PC-3 (cell line): ENCODE data around the gene AGAP9. TPM values are rescaled to one million over a fixed set of nuclear protein-coding genes. Genes with fewer than 3 reads are reported as not detected.
"Not testable (repeated sequence)": the region's sequence is repeated elsewhere in the genome, so short reads cannot be mapped to it uniquely, and the experiment has no call there.

Experiments
- ATAC-seq: fragments of 200-7000 bp; cut with Tn5 transposase; 2 replicates; pipeline ENCODE4 v1.9.1; 2020; ENCODE audit warnings: mild to moderate bottlenecking, moderate library complexity
- BruUV-seq: library from RNA; stranded (reverse); fragments of 400-500 nt; replicated peaks from 2 replicates; lab custom pipeline; 2021; lab: Mats Ljungman, UMichigan
- CTCF ChIA-PET: fragments of 300-600 bp; sonication (Branson Sonifier 250); formaldehyde crosslinking; loops from one replicate; lab custom pipeline; 2022; ENCODE audit warnings: antibody characterized with exemption; lab: Charles Lee
- POLR2A ChIA-PET: fragments of 300-600 bp; sonication (Branson Sonifier 250); formaldehyde crosslinking; loops from one replicate; lab custom pipeline; 2022; ENCODE audit warnings: antibody characterized with exemption; ENCODE audit not compliant: unreplicated experiment; lab: Charles Lee
- DNase-seq: peaks from one replicate; pipeline ENCODE4 v3.0.0-alpha.2; 2015
- H2AFZ ChIP-seq: fragments of 300-600 bp; sonication (generic); 2 replicates; pipeline ENCODE4 v1.6.0; 2016; ENCODE audit warnings: antibody characterized with exemption, low read length
- H3F3A ChIP-seq: fragments of 300-600 bp; sonication (generic); one replicate; pipeline ENCODE4 v1.6.0; 2017; ENCODE audit warnings: antibody characterized with exemption, low read length, control low read depth, mild to moderate bottlenecking; ENCODE audit not compliant: unreplicated experiment
- H3K27ac ChIP-seq: fragments of 300-600 bp; sonication (generic); 2 replicates; pipeline ENCODE4 v1.5.1; 2016; ENCODE audit warnings: mild to moderate bottlenecking, low read length
- H3K27me3 ChIP-seq: fragments of 300-600 bp; sonication (generic); 2 replicates; pipeline ENCODE4 v1.6.1; 2016; ENCODE audit warnings: low read length, mixed read lengths
- H3K36me3 ChIP-seq: fragments of 300-600 bp; sonication (generic); 2 replicates; pipeline ENCODE4 v1.6.1; 2016; ENCODE audit warnings: low read depth, mixed run types, low read length, mixed read lengths
- H3K4me1 ChIP-seq: fragments of 300-600 bp; sonication (generic); 2 replicates; pipeline ENCODE4 v1.5.1; 2016; ENCODE audit warnings: low read length; ENCODE audit not compliant: insufficient read depth
- H3K4me2 ChIP-seq: fragments of 300-600 bp; sonication (generic); 2 replicates; pipeline ENCODE4 v1.6.0; 2016; ENCODE audit warnings: low read length
- H3K4me3 ChIP-seq: fragments of 300-600 bp; sonication (generic); 2 replicates; pipeline ENCODE4 v1.5.1; 2016; ENCODE audit warnings: mild to moderate bottlenecking, low read length, mixed read lengths
- H3K79me2 ChIP-seq: fragments of 300-600 bp; sonication (generic); 2 replicates; pipeline ENCODE4 v1.6.1; 2017; ENCODE audit warnings: low read length, mixed read lengths
- H3K9ac ChIP-seq: fragments of 300-600 bp; sonication (generic); 2 replicates; pipeline ENCODE4 v1.6.0; 2016; ENCODE audit warnings: mild to moderate bottlenecking, low read length
- H3K9me2 ChIP-seq: fragments of 300-600 bp; sonication (generic); replicated peaks from 2 replicates; pipeline ENCODE4 v1.6.1; 2016; ENCODE audit warnings: mixed run types, low read length, mixed read lengths
- H3K9me3 ChIP-seq: fragments of 300-600 bp; sonication (generic); 2 replicates; pipeline ENCODE4 v1.6.1; 2016; ENCODE audit warnings: low read length, mixed read lengths
- H4K20me1 ChIP-seq: fragments of 300-600 bp; sonication (generic); 2 replicates; pipeline ENCODE4 v1.6.1; 2016; ENCODE audit warnings: low read length, mixed read lengths
- intact Hi-C: fragments of 100-400 bp; cut with micrococcal nuclease; formaldehyde crosslinking; loops from 2 replicates; pipeline ENCODE4 v1.9.0; 2023
- total RNA-seq: library from RNA; depleted of rRNA; stranded (reverse); fragments of >200 nt; gene quantifications from 2 replicates; pipeline ENCODE4 v1.2.3, GENCODE V29; 2014

AGAP9 gene
- total RNA-seq, 1 experiment from 2014 or later = 7.1 TPM

DNA sequence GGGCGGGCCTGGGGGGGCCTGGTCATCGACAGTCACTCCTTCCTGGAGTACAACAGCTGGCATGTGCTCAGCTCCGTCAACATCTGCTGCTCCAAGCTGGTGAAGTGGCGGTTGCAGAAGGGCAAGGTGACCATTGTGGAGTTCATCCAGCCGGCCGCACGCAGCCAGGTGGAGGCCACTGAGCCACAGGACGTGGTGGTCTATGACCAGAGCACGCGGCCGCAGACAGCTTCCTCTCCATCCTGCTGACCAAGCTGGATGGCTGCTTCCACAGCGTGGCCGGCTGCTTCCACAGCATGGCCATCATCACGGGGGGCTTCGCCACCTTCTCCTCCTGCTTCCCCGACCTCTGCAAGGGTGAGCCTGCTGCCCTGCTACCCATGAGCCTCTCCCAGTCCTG lies 40.9 kb upstream of the AGAP9 start:
- H3K4me2 ChIP-seq, CTCF ChIA-PET, H3K9me2 ChIP-seq, H3K79me2 ChIP-seq, H3K4me3 ChIP-seq, H3K27me3 ChIP-seq, H3K4me1 ChIP-seq, DNase-seq, H3K27ac ChIP-seq, ATAC-seq, H3K9ac ChIP-seq, H3K36me3 ChIP-seq, H3F3A ChIP-seq, intact Hi-C loops, H2AFZ ChIP-seq, H4K20me1 ChIP-seq, H3K9me3 ChIP-seq, BruUV-seq, POLR2A ChIA-PET: not testable (repeated sequence)

DNA sequence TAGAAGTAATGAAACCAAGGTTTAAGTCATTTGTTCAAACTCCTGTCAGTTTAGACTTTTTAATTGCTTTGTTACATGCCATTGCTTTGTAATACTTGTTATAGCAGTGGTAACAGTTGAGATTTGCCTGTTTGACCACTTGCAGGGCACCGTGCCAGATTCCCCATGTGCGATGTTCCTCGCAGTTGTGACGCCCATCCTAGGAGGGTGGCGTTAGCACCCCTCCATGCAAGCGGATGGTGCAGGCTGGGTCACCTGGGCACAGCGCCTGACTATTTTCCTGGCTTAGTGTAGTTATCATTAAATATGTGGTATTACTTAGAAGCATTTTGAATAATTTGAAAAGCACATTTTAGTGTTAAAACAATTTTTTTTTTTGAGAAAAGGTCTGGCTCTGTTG lies 37.0 kb upstream of the AGAP9 start:
- H2AFZ ChIP-seq, H3K9me2 ChIP-seq, H3K4me3 ChIP-seq, intact Hi-C loops, DNase-seq, BruUV-seq, H3F3A ChIP-seq, H3K79me2 ChIP-seq, H3K36me3 ChIP-seq, POLR2A ChIA-PET, H3K27me3 ChIP-seq, CTCF ChIA-PET, H3K9ac ChIP-seq, H3K4me2 ChIP-seq, H3K27ac ChIP-seq, ATAC-seq, H4K20me1 ChIP-seq, H3K4me1 ChIP-seq, H3K9me3 ChIP-seq: not testable (repeated sequence)

DNA sequence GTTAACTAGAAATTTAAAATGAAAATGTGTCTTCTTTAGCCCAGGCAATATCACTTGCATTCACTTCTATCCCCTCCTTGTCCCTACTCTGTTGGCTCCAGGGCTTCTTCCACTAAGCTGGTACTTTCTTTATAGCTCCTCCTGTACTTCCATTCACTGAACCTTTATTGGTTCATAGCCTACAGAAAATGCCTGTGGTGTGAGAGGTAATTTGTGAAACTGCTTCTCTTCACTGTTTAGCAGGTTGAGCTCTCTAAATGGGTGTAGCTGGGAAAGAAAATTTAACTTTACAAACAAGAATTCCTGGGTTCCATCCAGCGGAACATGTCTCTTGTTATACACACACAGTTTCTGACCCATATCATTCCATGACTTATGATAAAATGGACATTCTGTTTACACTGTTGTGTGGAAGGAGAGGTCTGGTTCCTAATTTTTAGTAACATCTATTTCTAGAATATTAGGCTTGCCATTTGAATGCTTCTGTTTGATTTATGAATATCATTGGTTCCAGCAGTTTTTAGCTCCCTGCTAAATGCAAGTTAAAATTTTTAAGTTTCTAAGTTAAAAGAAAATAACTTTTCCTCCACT lies 36.4 kb upstream of the AGAP9 start:
- POLR2A ChIA-PET, H3K27ac ChIP-seq, H3K9ac ChIP-seq, H3K9me2 ChIP-seq, H4K20me1 ChIP-seq, H2AFZ ChIP-seq, H3K9me3 ChIP-seq, H3K4me2 ChIP-seq, DNase-seq, H3K4me1 ChIP-seq, H3K4me3 ChIP-seq, intact Hi-C loops, H3K36me3 ChIP-seq, CTCF ChIA-PET, H3F3A ChIP-seq, H3K27me3 ChIP-seq, BruUV-seq, H3K79me2 ChIP-seq: not testable (repeated sequence)
- ATAC-seq = peak; percentile 50; the same call in 1 of the 2 replicates

DNA sequence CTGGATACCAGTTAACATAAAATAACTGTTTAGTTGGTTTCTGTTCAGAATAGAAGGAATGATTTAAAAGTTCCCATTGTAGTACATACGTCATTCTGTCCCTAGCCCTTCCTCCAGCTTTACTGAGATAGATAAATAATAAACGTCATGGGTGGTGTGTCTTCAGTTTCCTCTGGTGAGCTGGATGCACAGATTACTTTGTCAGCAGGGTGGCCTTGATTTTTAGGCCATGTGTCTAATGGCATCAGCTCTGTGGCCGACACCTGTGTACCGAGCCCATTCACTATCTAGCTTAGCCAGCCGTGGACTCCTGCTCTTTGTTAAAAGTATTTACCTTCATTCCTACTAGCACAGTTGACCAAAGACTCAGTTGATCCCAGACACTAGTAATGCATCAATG lies 34.7 kb upstream of the AGAP9 start:
- BruUV-seq, H3F3A ChIP-seq, POLR2A ChIA-PET, H3K4me1 ChIP-seq, H3K27me3 ChIP-seq, H3K9me3 ChIP-seq, H3K9me2 ChIP-seq, H3K79me2 ChIP-seq, H2AFZ ChIP-seq, intact Hi-C loops, H4K20me1 ChIP-seq, H3K36me3 ChIP-seq, ATAC-seq, H3K4me3 ChIP-seq: not testable (repeated sequence)
- Histone ChIP-seq H3K4me2 (peak overlapping the region; percentile 48; the same call in 1 of the 2 replicates), H3K9ac (peak overlapping the region; percentile 31; the same call in 1 of the 2 replicates), H3K27ac (peak overlapping the region; percentile 77)
- CTCF ChIA-PET = interaction anchor here (0.7 kb wide), 1 partner anchor 100 kb away, joined by 3 read pairs; no protein-coding TSS in a partner anchor
- peak; percentile 12 for DNase-seq

DNA sequence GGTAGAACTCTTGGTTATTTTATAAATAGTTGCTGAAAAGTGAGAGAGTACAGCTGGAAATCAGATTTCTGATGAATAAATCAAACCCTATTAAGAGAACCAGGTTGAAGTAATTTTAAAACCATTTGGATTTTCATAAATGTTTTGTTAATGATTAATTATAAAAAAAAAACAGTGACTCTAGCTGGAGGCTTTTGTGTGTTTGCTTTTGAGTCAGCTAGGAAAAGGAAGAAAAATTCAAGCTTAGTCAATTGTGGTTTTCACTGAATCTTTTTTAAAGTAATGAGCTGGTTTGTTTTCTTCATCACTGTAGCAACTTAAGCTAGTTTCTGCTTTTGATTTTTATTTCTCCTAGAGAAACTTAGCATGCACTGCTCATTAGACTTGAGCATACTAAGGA lies 34.2 kb upstream of the AGAP9 start:
- H3K36me3 ChIP-seq, BruUV-seq, H3K27me3 ChIP-seq, POLR2A ChIA-PET, H3K4me1 ChIP-seq, H3F3A ChIP-seq, H3K79me2 ChIP-seq, DNase-seq, H3K9me2 ChIP-seq, H3K4me2 ChIP-seq, intact Hi-C loops, H3K9me3 ChIP-seq, H3K4me3 ChIP-seq, H4K20me1 ChIP-seq, H2AFZ ChIP-seq: not testable (repeated sequence)
- ATAC-seq = peak; percentile 15
- peak overlapping the region; percentile 77 for H3K27ac ChIP-seq
- peak overlapping the region; percentile 31; the same call in 1 of the 2 replicates for H3K9ac ChIP-seq
- CTCF ChIA-PET = interaction anchor here (0.7 kb wide), 1 partner anchor 99 kb away, joined by 3 read pairs; no protein-coding TSS in a partner anchor

DNA sequence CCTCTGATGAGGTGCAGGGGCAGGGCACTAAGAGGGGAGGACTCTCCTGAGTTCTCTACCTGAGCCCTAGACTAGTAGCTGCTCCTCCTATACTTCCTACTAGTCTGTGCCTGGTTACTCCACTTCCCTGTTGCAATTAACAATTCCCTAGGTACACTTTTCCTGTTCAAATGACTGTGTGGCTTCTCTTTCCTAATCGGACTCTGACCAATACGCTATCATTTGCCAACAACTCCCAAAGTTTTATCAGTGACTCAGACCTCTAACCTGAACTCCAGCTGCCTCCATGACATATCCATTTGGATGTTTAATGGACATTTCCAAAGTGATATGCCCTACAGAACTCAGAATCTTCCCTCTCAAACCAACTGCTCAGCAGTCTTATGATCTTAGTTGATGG lies 31.9 kb upstream of the AGAP9 start:
- H3K27me3 ChIP-seq, H3K9me3 ChIP-seq, H2AFZ ChIP-seq, ATAC-seq, BruUV-seq, H3K9ac ChIP-seq, H3K9me2 ChIP-seq, intact Hi-C loops, CTCF ChIA-PET, H3K79me2 ChIP-seq, H4K20me1 ChIP-seq, H3K4me1 ChIP-seq, H3K36me3 ChIP-seq, DNase-seq, H3K4me2 ChIP-seq, POLR2A ChIA-PET, H3F3A ChIP-seq, H3K27ac ChIP-seq, H3K4me3 ChIP-seq: not testable (repeated sequence)

DNA sequence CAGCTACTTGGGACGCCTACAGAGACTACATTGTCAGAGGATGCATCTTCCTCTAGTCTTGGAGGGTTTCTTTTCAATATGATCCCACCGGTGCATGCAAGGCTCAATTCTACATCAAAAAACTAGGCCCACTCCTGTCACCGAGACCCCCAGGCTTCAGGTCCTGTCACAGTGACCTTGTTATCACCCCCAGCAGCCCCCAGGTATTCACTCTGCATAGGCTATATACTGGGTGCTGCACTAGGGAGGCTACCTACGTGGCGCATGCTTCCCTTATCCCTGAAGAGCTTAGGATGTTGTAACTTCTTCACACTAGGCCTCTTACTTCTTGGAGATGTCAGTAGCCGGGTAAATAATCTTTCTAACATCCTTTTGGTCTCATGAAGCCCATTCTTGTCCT lies 31.1 kb upstream of the AGAP9 start:
- CTCF ChIA-PET, DNase-seq, H3K36me3 ChIP-seq, H3K9ac ChIP-seq, H3K9me2 ChIP-seq, H3K4me2 ChIP-seq, H4K20me1 ChIP-seq, ATAC-seq, H3K27me3 ChIP-seq, H3K27ac ChIP-seq, H2AFZ ChIP-seq, H3K9me3 ChIP-seq, BruUV-seq, POLR2A ChIA-PET, H3K79me2 ChIP-seq, H3K4me3 ChIP-seq, H3F3A ChIP-seq, intact Hi-C loops, H3K4me1 ChIP-seq: not testable (repeated sequence)
